GM19397 (cell line): Measurements from ENCODE around the gene TUBA3D.
"Not testable (repeated sequence)": the region's sequence is repeated elsewhere in the genome, so short reads cannot be mapped to it uniquely, and the experiment has no call there.

Source experiments
- ATAC-seq: cut with Tn5 transposase; IDR thresholded peaks from one replicate; pipeline ENCODE4 v1.9.1; 2021; ENCODE audit warnings: mild to moderate bottlenecking, moderate library complexity; ENCODE audit not compliant: unreplicated experiment

Gene TUBA3D

DNA sequence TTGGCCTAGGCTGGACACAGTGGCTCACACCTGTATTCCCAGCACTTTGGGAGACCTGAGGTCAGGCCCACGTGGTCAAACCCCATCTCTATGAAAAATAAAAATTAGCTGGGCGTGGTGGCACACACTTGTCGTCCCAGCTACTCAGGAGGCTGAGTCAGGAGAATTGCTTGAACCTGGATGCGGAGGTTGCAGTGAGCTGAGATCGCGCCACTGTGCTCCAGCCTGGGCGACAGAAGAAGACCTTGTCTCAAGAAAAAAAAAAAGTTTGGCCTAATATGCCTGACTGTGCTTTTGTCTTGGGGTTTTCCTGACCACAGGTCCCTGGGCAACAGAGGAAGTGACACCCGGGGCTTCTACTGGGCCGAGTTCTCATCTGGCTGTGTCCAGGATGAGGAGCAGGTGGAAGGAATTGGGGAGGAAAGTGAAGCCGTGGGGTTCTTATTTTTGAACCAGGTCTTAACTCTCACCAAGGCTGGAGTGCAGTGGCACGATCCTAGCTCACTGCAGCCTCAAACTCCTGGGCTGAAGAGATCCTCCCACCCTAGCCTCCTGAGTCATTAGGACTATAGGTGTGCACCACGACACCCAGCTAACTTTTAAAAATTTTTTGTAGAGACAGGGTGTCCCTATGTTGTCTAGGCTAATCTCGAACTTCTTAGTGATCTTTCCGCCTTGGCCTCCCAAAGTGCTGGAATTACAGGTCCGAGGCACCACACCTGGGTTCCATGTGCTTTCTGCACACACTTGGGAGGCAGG lies 38.7 kb downstream of the TUBA3D start:
- peak; percentile 54 for ATAC-seq

DNA sequence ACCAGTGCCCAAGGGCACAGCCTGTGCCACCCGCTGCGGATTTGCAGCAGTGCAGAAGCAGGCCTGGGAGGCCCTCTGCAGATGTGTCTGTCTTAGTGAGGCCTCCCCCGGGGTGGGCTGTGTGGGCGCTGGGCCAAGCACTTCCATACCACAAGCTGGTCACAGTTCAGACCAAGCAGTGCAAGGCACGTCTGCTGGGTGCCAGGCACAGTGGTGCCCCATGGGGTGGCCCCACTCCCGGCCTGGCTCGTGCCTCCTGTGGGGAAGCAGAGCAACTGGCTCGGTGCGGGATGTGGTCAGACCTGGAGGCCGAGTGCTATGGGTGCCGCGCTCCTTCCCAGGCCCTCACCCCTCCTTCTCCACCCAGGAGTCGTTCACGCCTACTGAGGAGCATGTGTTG lies 39.3 kb downstream of the TUBA3D start:
- not testable (repeated sequence) for ATAC-seq

DNA sequence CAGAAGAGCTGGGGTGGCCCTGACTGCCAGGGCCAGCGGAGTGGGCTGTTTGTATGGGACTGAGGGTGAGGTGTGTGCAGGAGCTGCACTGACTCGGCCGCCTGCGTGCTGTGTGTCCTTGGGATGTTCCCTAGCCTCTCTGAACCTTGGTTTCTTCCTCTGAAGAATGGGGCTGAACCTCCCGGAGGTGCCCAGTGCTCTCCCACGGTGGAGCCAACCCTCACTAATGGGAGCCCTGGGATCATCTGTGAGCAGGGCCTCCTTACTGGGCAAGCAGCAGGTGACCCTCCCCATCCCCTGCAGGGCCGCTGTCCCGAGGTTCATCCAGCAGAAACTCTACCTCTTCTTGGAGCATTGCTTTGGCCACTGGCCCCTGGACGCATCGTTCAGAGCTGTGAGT lies 40.1 kb downstream of the TUBA3D start:
- ATAC-seq: no peak

DNA sequence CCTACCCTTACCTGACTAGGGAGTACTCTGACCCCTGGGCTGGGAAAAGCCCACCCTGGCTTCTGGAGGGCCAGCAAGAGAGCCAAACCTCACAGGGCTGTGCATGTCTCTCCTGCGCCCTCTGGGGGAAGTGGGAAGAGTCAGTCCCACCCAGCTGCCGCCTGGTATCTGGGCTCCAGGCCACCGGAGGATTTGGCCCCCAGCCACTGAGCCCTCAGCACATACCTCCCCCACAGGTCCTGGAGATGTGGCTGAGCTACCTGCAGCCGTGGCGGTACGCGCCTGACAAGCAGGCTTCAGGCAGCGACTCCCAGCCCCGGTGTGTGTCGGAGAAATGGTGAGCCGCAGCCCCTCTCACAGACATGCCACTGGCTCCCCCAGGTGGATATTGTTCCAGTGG lies 40.7 kb downstream of the TUBA3D start:
- ATAC-seq: not testable (repeated sequence)

DNA sequence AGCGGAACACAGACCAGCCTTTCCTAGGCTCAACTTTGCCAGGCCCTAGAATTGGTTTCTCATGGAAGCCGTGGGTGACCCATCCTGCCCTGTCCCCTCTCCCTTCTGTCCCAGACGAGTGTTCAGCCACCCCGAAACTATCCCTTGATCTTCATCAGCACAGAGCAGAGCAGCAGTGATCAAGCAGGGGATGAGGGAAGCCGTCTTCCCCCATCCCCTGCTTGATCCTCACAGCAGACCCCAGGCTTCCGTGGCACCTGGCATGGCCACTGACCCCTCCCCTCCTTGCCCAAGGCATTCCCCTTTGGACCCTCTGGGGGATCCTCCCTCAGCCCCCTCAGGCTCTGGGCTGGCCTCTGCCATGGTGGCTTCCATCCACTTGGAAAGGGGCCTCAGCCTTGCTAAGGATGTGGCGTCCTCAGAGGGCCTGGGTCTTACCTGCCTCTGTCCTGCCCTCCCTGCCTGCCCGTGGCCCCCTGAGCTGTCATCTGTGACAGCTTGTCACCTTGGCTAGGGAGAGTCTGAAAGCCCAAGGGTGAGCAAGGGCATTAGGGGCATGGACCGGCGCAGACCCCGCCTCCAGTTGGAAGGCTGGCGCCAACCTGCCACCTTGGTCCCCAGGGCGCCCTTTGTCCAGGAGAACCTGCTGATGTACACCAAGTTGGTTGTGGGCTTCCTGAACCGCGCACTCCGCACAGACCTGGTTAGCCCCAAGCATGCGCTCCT lies 41.4 kb downstream of the TUBA3D start:
- ATAC-seq: no peak

DNA sequence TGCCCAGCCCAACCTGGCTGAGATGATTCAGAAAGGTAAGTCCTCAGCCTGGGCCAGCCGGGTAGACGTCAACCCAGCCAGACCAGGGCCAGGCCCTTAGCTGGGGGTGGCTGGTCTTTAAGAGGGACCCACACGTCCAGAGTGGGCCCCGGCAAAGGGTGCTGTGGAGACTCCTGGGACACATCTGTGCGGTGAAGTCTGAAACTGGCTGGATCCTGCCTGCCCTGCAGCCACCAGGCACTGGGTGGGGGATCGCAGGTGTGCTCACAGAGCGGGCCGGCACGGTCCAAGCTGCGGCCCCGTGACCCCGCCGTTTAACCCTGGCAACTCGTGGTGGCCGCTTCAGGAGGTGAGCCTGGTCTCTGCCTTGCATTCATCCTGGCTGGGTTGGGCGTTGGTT lies 41.9 kb downstream of the TUBA3D start:
- not testable (repeated sequence) for ATAC-seq

DNA sequence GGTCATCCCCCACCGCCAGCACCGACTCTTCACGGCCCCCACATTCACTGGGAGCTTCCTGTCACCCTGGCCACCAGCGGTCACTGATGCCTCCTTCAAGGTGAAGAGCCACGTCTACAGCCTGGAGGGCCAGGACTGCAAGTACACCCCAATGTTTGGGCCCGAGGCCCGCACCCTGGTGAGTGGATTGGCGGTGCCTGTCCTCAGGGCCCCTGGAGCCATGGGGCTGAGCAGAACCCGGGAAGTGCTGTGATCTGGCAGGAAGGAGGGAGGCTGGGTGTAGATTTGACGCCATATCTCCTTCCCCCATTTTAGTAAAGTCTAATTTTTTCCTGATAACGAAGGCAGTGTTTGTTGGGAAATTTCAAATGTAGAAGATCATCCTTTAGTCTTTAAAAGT lies 42.6 kb downstream of the TUBA3D start:
- ATAC-seq: not testable (repeated sequence)

DNA sequence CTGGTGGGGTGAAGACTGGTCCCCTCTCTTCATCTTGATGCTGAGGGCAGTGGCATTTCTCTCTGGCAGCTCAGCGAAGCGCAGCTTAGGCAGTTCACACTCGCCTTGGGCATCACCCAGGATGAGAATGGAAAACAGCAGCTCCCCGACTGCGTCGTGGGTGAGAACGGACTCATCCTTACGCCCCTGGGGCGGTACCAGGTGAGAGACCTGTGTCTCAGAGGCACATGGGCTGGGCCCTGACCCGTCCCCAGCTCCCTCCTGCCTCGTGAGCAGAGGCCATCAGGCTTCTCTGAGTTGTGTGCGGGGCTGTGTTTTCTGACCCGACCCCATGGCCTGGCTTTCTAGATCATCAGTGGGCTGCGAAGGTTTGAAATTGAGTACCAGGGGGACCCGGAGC lies 43.5 kb downstream of the TUBA3D start:
- no peak for ATAC-seq

- not testable (repeated sequence) for ATAC-seq
Observed at GRCh38 chr2:131519871-131520470, 44.1 kb downstream of the TUBA3D start.

GRCh38 chr2:131520526-131520925 lies 44.6 kb downstream of the TUBA3D start:
- no peak for ATAC-seq

- not testable (repeated sequence) for ATAC-seq
Observed at GRCh38 chr2:131521524-131521923, 45.6 kb downstream of the TUBA3D start.

DNA sequence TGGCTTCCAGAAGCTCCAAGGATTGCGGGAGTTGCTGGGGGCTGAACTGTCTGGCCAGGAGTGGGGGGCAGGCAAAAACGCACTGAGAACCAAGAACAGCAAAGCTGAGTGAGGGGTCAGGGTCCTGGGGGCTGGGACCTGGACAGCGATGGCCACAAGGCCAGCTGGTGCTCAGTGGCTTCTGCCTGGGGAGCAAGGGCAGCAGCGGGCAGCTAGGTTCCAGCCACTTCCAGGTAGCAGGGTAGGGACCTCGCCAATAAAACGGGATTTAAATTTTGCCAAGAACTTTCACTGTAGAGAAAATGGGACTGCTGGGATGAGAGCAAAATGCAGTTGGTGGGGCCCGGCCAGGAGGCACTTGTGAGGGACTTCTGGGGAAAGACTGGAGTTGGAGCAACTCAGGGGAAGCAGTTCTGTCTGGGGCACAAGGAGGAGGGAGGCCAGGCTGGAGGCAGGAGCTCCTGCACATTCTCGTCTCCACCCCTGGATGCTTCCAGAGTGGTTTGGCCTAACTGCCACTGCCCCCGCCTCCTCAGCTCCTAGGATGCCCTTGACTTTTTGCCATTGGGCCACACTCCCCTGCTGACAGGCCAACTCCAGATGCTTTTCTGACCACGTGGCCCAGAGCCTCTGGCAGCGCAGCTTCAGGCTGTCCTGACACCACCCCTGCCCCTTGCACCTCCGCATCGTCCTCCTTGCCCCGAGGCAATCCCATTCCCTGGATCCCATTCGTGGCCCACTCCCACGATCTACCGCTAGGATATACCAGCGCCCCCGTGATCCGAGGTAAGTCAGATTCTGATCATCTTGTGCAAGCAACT lies 46.3 kb downstream of the TUBA3D start:
- no peak for ATAC-seq

DNA sequence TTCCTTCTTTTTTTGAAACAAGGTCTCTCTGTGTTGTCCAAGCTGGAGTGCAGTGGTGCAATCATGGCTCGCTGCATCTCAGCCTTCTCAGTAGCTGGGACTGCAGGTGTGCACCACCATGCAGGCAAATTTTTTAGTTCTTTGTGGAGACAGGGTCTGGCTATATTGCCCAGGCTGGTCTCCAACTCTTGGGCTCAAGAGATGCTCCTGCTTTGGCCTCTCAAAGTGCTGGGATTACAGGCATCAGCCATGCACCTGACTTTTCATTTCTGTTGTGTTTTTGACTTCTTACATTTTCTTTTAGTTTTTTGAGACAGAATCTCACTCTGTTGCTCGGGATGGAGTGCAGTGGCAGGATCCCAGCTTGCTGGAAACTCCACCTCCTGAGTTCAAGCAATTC lies 49.3 kb downstream of the TUBA3D start:
- not testable (repeated sequence) for ATAC-seq

DNA sequence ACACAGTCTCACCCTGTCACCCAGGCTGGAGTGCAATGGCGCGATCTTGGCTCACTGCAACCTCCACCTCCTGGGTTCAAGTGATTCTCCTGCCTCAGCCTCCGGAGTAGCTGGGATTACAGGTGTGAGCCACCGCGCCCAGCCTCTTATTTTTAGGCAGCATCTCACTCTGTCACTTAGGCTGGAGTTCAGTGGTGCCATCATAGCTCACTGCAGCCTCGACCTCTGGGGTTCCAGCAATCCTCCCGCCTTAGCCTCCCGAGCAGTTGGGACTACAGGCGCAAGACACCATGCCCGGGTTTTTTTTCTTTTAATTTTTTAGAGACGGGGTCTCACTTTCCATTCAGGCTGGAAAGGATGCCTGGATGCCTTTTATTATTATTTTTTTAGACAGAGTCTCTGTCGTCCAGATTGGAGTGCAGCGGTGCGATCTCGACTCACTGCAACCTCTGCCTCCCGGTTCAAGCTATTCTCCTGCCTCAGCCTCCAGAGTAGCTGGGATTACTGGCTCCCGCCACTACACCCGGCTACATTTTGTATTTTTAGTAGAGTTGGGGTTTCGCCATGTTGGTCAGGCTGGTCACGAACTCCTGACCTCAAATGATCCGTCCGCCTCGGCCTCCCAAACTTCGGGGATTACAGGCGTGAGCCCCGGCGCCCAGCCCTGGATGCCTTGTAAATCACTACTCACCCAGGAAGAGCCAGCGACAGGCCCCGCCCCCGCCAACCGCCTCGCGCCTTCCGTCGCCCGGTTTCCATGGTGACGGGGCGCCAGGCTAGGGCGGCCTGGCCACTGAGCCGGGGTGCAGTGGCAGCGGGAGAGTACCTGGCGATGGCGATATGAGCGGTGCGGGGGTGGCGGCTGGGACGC lies 51.4 kb downstream of the TUBA3D start, which contains the start of gene CCDC74A:
TSS of gene CCDC74A (plus strand) at position 758 of the 871 bp plus-strand sequence. CDS start at position 841, 83 bp downstream.
- peak; percentile 93 for ATAC-seq

GRCh38 chr2:131528981-131529863 lies 53.3 kb downstream of the TUBA3D start:
- ATAC-seq: peak; percentile 39

DNA sequence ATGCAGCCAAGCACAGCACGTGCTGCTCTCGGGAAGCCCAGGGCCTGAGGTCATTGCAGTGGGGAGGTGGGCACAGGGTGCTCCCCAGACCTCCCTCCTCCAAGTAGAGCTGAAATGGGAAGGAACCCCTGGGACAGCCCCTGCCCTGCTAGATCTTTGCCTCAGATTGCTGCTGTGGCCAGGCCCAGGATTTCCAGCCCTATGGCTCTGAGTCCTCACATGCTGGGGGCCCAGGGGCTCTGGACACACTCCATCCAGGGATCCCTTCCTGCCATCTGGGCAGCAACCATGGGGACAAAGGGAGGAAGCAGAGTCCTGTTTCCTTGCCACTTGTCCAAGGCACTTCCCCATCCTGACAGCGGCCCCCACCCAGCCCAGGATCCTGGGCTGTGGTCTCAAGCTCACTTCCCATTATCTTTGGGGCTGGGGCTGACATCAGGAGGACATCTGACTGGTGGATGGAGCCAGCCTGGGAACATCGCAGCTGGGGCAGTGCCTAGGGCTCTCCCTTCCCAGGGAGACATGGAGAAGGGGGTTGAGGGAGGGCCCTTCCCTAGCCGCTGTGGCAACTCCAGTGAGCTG lies 54.0 kb downstream of the TUBA3D start:
- ATAC-seq: not testable (repeated sequence)

GRCh38 chr2:131530626-131531344 lies 54.9 kb downstream of the TUBA3D start:
- not testable (repeated sequence) for ATAC-seq
